Testis (tissue), 2 donors: ENCODE measurements around the gene AHDC1.

Experiments
- CTCF ChIP-seq, 3 experiments: fragments of 450-650 bp in 2 of 3; fragments of 200-600 bp in 1 of 3; sonication (generic) in 1 of 3; IDR thresholded peaks; one replicate each; pipeline ENCODE4 v1.5.1; 2016 to 2019; ENCODE audit warnings: antibody characterized with exemption in 3 of 3, mild to moderate bottlenecking in 2 of 3, moderate library complexity in 1 of 3
- POLR2A ChIP-seq: fragments of 450-650 bp; IDR thresholded peaks from one replicate; pipeline ENCODE4 v1.6.1; 2017; ENCODE audit warnings: antibody characterized with exemption, mild to moderate bottlenecking, moderate library complexity

DNA sequence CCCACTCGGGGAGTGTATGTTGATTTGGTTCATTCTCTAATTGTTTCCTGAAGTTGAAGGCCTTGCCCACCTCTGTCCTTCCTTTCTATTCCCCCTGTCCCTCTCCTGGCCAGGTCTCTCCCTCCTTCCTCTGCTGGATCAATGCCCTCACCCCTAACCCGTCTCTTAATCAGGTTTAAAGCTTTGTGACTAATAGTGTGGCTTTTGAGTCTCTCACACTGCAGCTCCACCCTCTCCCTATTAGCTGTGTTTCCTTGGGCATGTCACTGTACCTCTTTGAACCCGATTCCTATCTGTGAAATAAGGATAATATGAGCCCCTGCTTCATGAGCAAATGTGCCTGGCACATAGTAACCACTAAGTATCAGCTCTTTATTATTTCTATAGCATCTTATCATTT lies 20.5 kb downstream of the AHDC1 start:
- TF ChIP-seq CTCF (IDR thresholded peaks at IDR 0.05) (no peak), POLR2A (no peak)
